GM18526 (cell line): ENCODE results near the gene SDHAF1.

ENCODE experiments used
- POLR2A ChIP-seq: IDR thresholded peaks from 3 replicates; pipeline ENCODE4 v1.6.1; 2011; ENCODE audit not compliant: insufficient read length; ENCODE audit errors: extremely low read depth

The SDHAF1 gene

DNA sequence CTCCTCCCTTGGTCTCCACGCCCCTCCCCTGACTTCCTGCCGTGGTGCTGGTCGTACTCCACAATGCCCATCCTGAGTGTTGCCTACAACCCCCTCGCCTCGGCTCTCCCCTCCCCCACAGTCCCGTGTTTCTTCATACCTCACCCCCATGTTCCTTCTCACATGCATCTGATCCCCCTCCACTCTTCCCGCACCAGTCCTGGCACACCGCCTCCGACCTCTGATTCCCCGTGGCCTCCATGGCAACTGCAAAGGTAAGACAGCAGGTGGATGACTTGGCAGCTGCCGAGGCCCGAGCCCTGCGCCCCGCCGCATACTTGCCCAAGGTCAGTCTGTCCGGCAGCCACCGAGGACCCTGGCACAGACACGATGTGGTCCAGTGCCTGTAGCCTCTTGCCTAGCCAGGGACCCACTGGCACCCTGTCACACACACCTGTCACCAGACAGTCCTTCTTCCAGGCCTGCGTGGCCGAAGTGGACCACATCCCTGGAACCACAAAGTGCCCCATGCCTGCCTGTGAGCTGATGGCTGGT is 16.1 kb upstream of the SDHAF1 start:
- no peak for TF ChIP-seq POLR2A

DNA sequence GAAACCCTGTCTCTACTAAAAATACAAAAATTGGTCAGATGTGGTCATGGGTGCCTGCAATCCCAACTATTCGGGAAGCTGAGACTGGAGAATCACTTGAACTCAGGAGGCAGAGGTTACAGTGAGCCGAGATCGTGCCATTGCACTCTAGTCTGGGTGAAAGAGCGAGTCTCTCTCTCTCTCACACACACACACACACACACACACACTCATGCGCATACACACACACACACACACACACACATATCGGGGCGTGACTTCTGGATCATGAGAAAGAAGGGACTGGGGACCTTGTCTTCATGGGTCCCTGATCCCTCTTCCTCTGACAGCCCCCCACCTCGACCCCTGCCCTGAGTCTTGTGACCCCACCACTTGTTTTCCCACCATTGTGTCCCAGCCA is 11.8 kb upstream of the SDHAF1 start:
- TF ChIP-seq POLR2A = no peak

DNA sequence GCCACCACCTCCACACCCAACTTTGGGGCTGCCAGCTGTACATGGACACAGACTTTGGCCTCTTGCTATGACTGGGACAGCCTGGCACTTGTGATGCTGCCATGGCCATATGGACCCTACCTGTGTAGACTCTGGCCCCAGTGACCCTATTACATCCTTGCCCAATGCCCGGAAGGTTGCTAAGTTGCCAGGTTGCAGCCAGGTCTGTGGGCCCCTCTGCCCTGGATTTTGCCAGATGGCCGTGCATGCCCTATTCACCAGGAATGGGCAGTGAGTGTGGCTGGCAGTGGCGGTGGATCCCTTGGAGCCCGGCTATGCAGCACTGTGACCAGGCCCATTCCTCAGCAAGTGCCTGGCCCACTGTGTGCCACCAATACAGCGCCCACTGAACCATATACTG is 8.9 kb upstream of the SDHAF1 start:
- no peak for TF ChIP-seq POLR2A

DNA sequence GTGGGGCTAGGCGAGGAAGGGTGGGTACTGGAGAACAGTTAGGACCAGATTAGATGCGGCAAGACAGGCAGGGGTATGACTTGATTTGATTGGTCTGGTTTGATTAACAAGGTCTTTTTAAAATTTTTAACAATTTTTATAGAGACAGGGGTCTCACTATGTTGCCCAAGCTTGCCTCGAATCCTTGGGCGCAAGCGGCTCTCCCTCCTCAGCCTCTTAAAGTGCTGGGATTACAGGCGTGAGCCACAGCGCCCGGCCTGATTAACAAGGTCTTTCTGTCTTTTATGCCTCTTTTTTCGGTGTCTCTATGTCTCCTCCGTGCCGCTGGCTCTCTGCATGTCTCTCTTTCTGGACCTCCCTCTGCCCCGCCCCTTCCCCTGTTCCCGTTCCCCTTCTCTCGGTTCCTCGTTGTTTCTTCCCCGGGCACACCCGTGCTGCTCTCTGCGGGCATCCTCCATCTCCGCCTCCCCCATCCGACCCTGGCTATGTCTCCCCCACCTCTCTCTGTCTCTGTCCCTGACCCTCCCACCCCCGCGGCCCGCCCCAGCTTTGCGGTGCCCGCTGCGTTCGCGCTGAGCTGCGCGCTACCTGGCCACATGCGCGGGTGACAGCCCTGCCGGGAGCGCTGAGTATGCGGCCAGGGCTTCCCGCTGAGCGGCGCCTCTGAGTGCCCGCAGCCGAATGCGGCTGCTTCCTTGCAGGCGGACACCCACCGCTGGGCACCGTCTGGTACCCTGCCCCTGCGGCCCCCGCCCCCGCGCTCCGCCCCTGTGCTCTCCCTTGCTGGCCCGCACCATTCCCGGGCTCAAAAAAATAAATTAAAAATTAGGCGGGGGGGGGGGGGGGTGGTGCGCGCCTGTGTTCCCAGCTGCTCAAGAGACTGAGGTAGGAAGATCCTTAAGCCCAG is 8.1 kb upstream of the SDHAF1 start:
- TF ChIP-seq POLR2A = no peak

DNA sequence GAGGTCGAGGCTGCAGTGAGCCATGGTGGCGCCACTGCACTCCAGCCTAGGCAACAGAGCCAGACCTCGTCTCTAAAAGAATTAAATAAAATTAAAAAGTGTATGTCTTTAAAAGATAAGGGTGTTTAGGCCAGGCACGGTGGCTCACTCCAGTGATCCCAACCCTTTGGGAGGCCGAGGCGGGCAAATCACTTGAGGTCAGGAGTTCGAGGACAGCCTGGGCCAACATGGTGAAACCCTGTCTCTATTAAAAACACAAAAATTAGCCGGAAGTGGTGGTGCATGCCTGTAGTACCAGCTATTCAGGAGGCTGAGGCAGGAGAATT is 7.5 kb upstream of the SDHAF1 start:
- no peak for TF ChIP-seq POLR2A

DNA sequence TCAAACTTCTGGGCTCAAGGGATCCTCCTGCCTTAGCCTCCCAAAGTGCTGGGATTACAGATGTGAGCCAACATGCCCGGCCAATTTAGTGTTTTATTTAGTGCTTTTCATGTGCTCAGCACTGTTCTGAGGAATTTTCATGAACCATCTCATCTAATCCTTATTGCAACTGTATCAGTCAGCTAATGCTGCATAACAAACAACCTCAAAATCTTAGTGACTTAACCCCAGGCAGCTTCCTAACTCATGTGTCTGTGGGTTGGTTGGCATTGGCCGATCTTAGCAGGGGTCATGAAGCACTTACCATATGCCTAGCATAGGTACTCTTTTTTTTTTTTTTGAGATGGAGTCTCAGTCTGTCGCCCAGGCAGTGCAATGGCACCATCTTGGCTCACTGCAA is 6.2 kb upstream of the SDHAF1 start:
- no peak for TF ChIP-seq POLR2A

DNA sequence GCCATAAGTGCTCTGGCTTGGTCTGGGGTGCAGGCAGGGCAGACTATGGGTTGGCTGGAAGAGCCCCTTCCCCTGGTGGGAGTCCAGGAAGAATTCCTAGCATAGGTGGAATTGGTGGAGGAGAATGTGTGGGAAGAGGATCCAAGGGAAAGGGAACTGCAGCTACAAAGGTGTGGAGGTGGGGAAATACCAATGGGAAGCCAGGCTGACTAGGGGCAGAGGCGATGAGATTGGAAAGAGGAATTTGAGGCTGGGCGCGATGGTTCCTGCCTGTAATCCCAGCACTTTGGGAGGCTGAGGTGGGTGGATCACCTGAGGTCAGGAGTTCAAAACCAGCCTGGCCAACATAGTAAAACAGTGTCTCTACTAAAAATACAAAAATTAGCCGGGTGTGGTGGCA is 4.8 kb upstream of the SDHAF1 start:
- no peak for TF ChIP-seq POLR2A

DNA sequence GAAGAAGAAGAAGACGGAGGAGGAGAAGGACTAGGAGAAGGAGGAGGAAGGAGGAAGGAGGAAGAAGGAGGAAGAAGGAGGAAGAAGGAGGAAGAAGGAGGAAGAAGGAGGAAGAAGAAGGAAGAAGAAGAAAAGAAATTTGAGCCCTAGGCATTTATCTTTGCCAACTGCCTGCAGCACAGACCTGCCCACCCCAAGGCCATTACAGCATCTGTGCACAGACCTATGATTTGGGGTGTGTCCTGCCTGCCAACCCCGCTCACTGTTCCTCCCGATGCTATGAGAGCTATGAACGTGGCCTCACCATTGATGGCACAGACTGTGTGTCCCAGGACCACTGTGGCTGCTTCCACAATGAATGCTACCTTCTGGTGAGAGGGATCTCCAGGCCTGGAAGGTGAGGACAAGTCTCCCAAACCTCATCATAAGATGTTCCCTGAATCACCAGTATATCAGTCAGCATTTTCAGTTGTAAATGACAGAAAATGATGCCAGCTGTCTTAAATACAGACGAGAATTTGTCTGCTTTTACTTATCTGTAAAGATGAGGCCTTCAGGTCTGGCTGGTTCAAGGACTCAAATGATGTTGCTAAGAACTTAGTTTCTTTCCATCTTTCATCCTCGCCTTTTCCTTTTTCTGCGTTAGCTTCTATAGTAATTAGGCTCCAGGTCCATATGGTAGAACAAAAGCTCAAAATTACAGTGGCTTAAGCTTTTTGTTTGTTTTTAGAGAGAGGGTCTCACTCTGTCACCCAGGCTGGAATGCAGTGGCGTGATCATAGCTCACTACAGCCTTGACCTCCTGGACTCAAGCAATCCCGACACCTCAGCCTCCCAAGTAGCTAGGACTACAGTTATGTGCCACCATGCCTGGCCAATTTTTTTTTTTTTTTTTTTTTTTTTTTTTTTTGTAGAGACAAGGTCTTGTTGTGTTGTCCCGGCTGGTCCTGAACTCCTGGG is 3.9 kb upstream of the SDHAF1 start:
- TF ChIP-seq POLR2A = no peak

DNA sequence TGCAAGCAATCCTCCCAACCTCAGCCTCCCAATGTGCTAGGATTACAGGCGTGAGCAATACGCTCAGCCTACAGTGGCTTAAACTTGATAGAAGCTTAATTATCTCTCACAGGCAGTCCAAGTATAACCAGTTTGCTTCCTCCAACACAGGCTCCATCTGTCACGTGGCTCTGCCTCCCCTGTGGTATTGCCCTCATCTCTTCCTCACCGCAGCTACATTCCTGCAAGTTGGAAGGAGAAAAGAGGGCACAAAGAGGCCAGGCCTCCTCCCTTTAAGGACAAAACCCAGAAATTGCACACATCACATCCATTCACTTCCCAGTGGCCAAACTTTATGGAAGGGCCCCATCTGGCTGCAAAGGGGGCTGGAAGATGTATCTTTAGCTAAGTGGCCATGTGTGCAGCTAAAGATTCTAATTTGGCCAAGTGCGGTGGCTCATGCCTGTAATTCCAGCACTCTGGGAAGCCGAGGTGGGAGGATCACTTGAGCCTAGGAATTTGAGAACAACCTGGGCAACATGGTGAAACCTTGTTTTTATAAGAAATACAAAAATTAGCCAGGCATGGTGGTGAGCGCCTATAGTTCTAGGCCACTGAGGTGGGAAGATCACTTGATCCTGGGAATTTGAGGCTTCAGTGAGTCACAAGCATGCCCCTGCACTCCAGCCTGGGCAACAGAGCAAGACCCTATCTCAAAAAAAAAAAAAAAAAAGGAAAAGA is 3.1 kb upstream of the SDHAF1 start:
- no peak for TF ChIP-seq POLR2A

DNA sequence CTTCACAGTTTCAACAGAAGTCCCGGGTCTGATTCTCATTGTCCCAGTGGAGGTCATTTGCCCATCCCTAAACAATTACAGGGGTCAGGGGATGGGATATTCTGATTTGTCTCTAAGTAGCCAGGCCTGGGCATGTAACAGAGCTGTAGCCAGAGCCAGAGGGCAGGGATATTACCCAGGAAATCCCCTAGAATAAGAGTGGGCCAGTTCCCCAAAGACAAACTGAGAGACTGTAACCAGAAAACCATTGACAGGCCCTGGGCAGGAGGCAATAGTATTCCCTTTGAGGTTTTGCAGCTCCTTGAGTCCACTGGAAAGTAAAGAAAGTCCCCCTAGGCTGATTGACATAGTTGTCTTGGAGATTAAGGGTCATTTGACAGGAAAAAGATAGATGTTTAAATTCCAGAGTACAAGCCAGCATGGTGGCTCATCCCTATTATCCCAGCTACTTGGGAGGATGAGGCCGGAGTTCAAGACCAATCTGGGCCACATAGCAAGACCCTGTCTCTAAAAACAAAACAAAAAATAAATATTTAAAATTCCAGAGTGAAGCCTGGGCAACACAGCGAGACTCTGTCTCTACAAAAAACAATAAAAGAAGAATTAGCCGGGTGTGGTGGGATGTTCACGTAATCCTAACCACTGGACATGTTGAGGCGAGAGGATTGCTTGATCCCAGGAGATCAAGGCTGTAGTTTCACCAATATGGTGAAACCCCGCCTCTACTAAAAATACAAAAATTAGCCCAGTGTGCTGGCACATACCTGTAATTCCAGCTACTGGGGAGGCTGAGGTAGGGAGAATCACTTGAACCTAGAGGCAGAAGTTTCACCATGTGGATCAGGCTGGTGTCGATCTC is 1.9 kb upstream of the SDHAF1 start:
- no peak for TF ChIP-seq POLR2A

DNA sequence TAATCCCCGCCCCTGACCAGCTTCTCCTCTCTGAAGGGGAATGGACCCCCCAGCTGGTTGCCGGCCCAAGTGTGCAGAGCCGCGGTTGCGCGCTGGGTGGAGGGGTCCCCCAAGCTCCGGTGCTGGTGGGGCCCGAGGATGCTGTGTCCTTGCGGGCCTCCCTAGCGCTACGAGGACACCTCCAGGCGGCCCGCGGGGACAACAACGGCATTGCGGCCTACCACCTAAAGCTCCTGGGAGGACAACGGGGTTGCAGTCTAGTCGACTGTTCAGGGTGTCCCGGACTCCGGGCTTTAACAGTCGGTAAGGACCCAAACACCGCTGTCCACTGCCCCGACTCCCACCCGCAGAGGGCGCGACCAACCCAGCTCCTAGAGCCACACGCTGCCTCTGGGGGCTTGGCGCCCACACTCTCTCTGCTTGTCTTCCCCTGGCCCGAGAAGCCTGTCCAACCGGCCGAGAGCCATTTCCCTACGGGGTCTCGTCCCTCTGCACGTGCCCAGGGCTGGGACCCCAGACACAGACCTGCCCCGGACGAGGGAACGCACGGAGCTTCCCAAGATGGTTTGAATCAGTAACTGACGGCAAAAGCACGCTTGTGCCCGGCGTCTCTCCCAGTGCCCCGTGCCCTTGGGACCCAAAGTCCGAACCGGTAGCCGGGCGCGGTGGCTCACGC is 927 bp upstream of the SDHAF1 start:
- no peak for TF ChIP-seq POLR2A

DNA sequence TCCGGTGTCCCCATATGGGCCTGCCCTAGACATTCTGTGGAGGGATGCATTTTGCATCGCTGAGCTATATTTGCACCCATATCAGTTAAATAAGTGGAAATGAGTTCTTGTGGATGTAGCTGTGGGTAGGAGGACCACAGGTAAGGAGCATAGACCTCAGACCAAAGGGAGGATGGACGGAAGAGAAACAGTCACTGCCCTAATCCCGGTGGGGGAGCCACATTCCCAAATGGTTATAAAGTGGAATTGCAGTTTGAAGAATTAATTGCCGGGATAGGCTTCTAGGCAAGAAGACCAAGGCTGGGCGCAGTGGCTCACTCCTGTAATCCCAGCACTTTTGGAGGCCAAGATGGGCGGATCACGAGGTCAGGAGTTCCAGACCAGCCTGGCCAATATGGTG is 1.8 kb downstream of the SDHAF1 start:
- TF ChIP-seq POLR2A = no peak

DNA sequence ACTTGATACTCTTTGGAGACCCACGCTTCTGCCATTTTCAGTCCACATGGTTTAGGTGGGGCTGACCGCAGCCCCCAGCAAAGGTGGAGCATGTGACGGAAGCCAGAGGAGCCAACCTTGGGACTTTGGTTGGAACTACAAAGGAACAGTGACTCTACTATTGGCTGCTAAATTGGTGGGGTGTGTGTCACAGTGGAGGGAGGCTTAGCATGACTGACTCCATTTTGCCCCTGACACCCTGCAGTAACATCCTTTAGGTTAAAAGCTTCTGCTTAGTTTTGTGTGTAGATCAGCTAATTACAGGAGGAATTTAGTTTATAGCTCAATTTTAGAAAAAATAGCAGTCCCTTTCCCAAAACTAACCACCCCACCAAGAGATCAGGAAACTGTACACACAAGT is 6.6 kb downstream of the SDHAF1 start:
- no peak for TF ChIP-seq POLR2A

DNA sequence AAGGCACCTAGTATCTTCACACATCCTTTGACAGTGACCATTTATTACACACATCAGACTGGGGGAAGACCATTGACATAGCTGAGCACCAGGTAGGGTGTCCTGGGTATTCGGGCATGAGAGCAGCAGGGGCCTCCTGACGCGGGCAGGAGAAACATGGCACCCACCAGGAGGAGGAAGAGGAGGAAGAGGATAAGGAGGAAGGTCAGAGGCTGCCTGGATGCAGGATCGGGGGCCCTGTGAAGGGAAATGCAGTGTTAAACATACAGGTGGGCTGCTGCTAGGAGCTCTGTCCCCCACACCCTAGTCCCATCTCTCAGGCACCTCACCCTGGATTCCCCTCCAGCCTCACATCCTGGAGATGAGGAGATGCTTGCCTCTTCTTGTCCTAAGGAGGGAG is 8.3 kb downstream of the SDHAF1 start:
- TF ChIP-seq POLR2A = no peak
